HEK293 (cell line): Measurements from ENCODE around the gene PHKG2.
A peak's percentile ranks its signal among the peaks of the same experiment; 100 is the strongest.

Source experiments
- HOXC10 ChIP-seq: sonication (generic); formaldehyde crosslinking; IDR thresholded peaks from 2 replicates; pipeline ENCODE4 v1.8.1; 2023; ENCODE audit warnings: mild to moderate bottlenecking, missing genetic modification reagents
- KLF1 ChIP-seq: fragments of 450-650 bp; formaldehyde crosslinking; IDR thresholded peaks from 2 replicates; pipeline ENCODE4 v1.5.1; 2016; ENCODE audit warnings: missing biosample characterization, missing genetic modification characterization
- KLF16 ChIP-seq: fragments of 450-650 bp; formaldehyde crosslinking; IDR thresholded peaks from 2 replicates; pipeline ENCODE4 v1.5.1; 2017; ENCODE audit warnings: missing biosample characterization, missing genetic modification characterization
- KLF8 ChIP-seq: fragments of 450-650 bp; formaldehyde crosslinking; IDR thresholded peaks from 2 replicates; pipeline ENCODE4 v1.5.1; 2016; ENCODE audit warnings: missing biosample characterization, missing genetic modification characterization
- KLF9 ChIP-seq: fragments of 450-650 bp; formaldehyde crosslinking; IDR thresholded peaks from 2 replicates; pipeline ENCODE4 v1.5.1; 2016; ENCODE audit warnings: missing biosample characterization, missing genetic modification characterization, low read depth
- OSR2 ChIP-seq: fragments of 450-650 bp; formaldehyde crosslinking; IDR thresholded peaks from 2 replicates; pipeline ENCODE4 v1.5.1; 2016; ENCODE audit warnings: missing biosample characterization, missing genetic modification characterization
- TRIM28 ChIP-seq: IDR thresholded peaks from 2 replicates; pipeline ENCODE4 v1.6.1; 2011; ENCODE audit warnings: low read length, control low read depth, borderline replicate concordance
- WT1 ChIP-seq: fragments of 450-650 bp; formaldehyde crosslinking; IDR thresholded peaks from 2 replicates; pipeline ENCODE4 v1.5.1; 2016; ENCODE audit warnings: missing biosample characterization, missing genetic modification characterization
- YY1 ChIP-seq: fragments of 450-650 bp; formaldehyde crosslinking; IDR thresholded peaks from 2 replicates; pipeline ENCODE4 v1.5.1; 2018; ENCODE audit warnings: missing biosample characterization, missing genetic modification characterization
- ZFP69B ChIP-seq: fragments of 450-650 bp; formaldehyde crosslinking; IDR thresholded peaks from 2 replicates; pipeline ENCODE4 v1.5.1; 2016; ENCODE audit warnings: missing biosample characterization, missing genetic modification characterization
- ZNF133 ChIP-seq: fragments of 450-650 bp; formaldehyde crosslinking; IDR thresholded peaks from 2 replicates; pipeline ENCODE4 v1.5.1; 2016; ENCODE audit warnings: missing biosample characterization, missing genetic modification characterization
- ZNF169 ChIP-seq: fragments of 450-650 bp; formaldehyde crosslinking; IDR thresholded peaks from 2 replicates; pipeline ENCODE4 v1.5.1; 2016; ENCODE audit warnings: missing biosample characterization, missing genetic modification characterization
- ZNF202 ChIP-seq: fragments of 450-650 bp; formaldehyde crosslinking; IDR thresholded peaks from 2 replicates; pipeline ENCODE4 v1.5.1; 2016; ENCODE audit warnings: missing biosample characterization, missing genetic modification characterization, borderline replicate concordance
- ZNF23 ChIP-seq: fragments of 450-650 bp; formaldehyde crosslinking; IDR thresholded peaks from 2 replicates; pipeline ENCODE4 v1.5.1; 2016; ENCODE audit warnings: missing biosample characterization, missing genetic modification characterization, borderline replicate concordance
- ZNF335 ChIP-seq: fragments of 450-650 bp; formaldehyde crosslinking; conservative IDR thresholded peaks from 2 replicates; pipeline ENCODE4 v1.5.1; 2016; ENCODE audit warnings: missing biosample characterization, missing genetic modification characterization
- ZNF529 ChIP-seq: fragments of 450-650 bp; formaldehyde crosslinking; IDR thresholded peaks from 2 replicates; pipeline ENCODE4 v1.5.1; 2017; ENCODE audit warnings: missing genetic modification characterization, missing biosample characterization; ENCODE audit not compliant: insufficient replicate concordance
- ZNF549 ChIP-seq: fragments of 450-650 bp; IDR thresholded peaks from 2 replicates; pipeline ENCODE4 v1.5.1; 2018; ENCODE audit warnings: missing biosample characterization, missing genetic modification characterization, mild to moderate bottlenecking, inconsistent platforms, moderate library complexity
- ZNF558 ChIP-seq: fragments of 450-650 bp; formaldehyde crosslinking; IDR thresholded peaks from 2 replicates; pipeline ENCODE4 v1.5.1; 2016; ENCODE audit warnings: missing biosample characterization, missing genetic modification characterization
- ZNF610 ChIP-seq: fragments of 450-650 bp; formaldehyde crosslinking; IDR thresholded peaks from 2 replicates; pipeline ENCODE4 v1.5.1; 2016; ENCODE audit warnings: missing biosample characterization, missing genetic modification characterization, borderline replicate concordance
- ZNF670 ChIP-seq: fragments of 450-650 bp; formaldehyde crosslinking; IDR thresholded peaks from 2 replicates; pipeline ENCODE4 v1.5.1; 2016; ENCODE audit warnings: missing biosample characterization, missing genetic modification characterization, low read depth
- ZNF701 ChIP-seq: fragments of 450-650 bp; formaldehyde crosslinking; IDR thresholded peaks from 2 replicates; pipeline ENCODE4 v1.5.1; 2016; ENCODE audit warnings: missing biosample characterization, missing genetic modification characterization
- ZNF776 ChIP-seq: fragments of 450-650 bp; formaldehyde crosslinking; IDR thresholded peaks from 2 replicates; pipeline ENCODE4 v1.5.0; 2017; ENCODE audit warnings: missing biosample characterization, missing genetic modification characterization, borderline replicate concordance
- ZNF777 ChIP-seq: fragments of 450-650 bp; formaldehyde crosslinking; IDR thresholded peaks from 2 replicates; pipeline ENCODE4 v1.5.1; 2017; ENCODE audit warnings: missing biosample characterization, missing genetic modification characterization, borderline replicate concordance
- ZNF837 ChIP-seq: fragments of 450-650 bp; formaldehyde crosslinking; IDR thresholded peaks from 2 replicates; pipeline ENCODE4 v1.5.1; 2016; ENCODE audit warnings: missing biosample characterization, missing genetic modification characterization
- ZSCAN23 ChIP-seq: fragments of 450-650 bp; formaldehyde crosslinking; IDR thresholded peaks from 2 replicates; pipeline ENCODE4 v1.5.1; 2016; ENCODE audit warnings: missing biosample characterization, missing genetic modification characterization
- ZXDB ChIP-seq: fragments of 450-650 bp; formaldehyde crosslinking; IDR thresholded peaks from 2 replicates; pipeline ENCODE4 v1.5.1; 2016; ENCODE audit warnings: missing biosample characterization, missing genetic modification characterization
- TF ChIP-seq, protein P1 (sequence below): fragments of 450-650 bp; formaldehyde crosslinking; IDR thresholded peaks from 2 replicates; pipeline ENCODE4 v1.5.1; 2016; ENCODE audit warnings: missing biosample characterization, missing genetic modification characterization
- TF ChIP-seq, protein P2 (sequence below): fragments of 450-650 bp; formaldehyde crosslinking; IDR thresholded peaks from 2 replicates; pipeline ENCODE4 v1.5.1; 2017; ENCODE audit warnings: missing biosample characterization, mild to moderate bottlenecking, missing genetic modification characterization, moderate library complexity
- TF ChIP-seq, protein P3 (sequence below): fragments of 450-650 bp; formaldehyde crosslinking; conservative IDR thresholded peaks from 2 replicates; pipeline ENCODE4 v1.5.1; 2016; ENCODE audit warnings: low read depth, missing biosample characterization, missing genetic modification characterization
- TF ChIP-seq, protein P4 (sequence below): fragments of 450-650 bp; formaldehyde crosslinking; IDR thresholded peaks from 2 replicates; pipeline ENCODE4 v1.5.1; 2016; ENCODE audit warnings: missing biosample characterization, missing genetic modification characterization
- TF ChIP-seq, protein P5 (sequence below): fragments of 450-650 bp; formaldehyde crosslinking; IDR thresholded peaks from 2 replicates; pipeline ENCODE4; 2016; ENCODE audit warnings: missing biosample characterization, missing genetic modification characterization

Gene PHKG2

DNA sequence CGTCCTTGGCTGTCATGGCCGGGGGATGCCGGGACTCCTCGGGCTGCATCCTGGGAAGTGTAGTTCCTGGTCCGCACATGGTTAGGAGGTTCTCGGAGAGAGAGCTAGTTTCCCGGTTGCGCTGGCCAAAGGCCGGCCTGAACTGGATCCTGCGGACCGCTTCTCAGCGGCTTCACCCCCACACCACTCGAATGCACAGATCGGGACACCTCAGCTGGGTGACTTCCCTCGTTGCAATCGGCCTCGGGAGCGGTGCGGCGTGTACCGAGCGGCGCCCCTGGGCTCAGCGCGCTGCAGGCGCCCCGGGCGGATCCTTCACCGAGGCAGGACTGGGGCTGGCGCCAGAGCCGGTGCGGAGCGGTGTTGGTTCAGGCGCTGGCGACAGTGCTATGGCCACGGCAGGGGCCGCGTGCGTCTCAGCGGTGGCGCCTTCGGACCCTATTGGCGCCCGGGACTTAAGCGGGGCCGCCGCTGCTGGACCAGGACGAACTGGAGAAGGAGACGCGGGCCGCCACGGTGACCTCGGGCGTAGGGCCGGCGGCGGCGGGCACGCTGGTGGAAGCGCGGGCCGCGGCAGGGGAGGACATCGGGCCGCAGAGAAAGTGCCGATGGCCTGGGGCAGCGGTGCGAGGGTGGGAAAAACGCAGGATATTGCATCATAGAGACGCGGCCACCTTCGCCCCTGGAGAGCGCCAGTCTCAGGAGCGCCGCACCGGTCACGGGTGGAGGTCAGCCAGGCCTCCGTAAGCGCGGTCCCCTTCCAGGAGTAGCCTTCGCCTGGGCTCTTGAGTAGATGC lies 27.4 kb downstream of the PHKG2 start (continued):
- TF ChIP-seq ZNF23 (tag by site-specific recombination) (no peak), YY1 (tag by site-specific recombination) (peak; percentile 90), ZNF610 (tag by site-specific recombination) (peak; percentile 33; the same call in 1 of the 2 replicates), ZNF202 (tag by site-specific recombination) (no peak), ZXDB (peak; percentile 91), ZNF133 (tag by site-specific recombination) (no peak; the same call in 1 of the 2 replicates), KLF1 (tag by site-specific recombination) (peak; percentile 8), HOXC10 (CRISPR knock-in tag) (peak; percentile 26; the same call in 1 of the 2 replicates), KLF8 (peak; percentile 87), KLF9 (tag by site-specific recombination) (peak; percentile 88; the same call in 1 of the 2 replicates), ZNF549 (tag by site-specific recombination) (no peak), ZNF701 (no peak), ZNF169 (0 out of 2 replicates have a peak, but pooled peaks have one; percentile 65), ZFP69B (peak; percentile 46; the same call in 1 of the 2 replicates), ZNF837 (tag by site-specific recombination) (peak; percentile 76; the same call in 1 of the 2 replicates), ZNF529 (no peak), ZNF777 (tag by site-specific recombination) (no peak), ZSCAN23 (no peak), WT1 (tag by site-specific recombination) (0 out of 2 replicates have a peak, but pooled peaks have one; percentile 21), ZNF670 (tag by site-specific recombination) (no peak), TRIM28 (peak; percentile 67; the same call in 1 of the 2 replicates), ZNF335 (peak; percentile 100), KLF16 (tag by site-specific recombination) (peak; percentile 28), ZNF776 (tag by site-specific recombination) (no peak), OSR2 (no peak), ZNF558 (tag by site-specific recombination) (no peak)
- TF ChIP-seq, protein P1, sequence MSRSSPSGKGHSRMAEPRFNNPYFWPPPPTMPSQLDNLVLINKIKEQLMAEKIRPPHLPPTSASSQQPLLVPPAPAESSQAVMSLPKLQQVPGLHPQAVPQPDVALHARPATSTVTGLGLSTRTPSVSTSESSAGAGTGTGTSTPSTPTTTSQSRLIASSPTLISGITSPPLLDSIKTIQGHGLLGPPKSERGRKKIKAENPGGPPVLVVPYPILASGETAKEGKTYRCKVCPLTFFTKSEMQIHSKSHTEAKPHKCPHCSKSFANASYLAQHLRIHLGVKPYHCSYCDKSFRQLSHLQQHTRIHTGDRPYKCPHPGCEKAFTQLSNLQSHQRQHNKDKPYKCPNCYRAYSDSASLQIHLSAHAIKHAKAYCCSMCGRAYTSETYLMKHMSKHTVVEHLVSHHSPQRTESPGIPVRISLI (tag by site-specific recombination): no peak
- TF ChIP-seq, protein P2, sequence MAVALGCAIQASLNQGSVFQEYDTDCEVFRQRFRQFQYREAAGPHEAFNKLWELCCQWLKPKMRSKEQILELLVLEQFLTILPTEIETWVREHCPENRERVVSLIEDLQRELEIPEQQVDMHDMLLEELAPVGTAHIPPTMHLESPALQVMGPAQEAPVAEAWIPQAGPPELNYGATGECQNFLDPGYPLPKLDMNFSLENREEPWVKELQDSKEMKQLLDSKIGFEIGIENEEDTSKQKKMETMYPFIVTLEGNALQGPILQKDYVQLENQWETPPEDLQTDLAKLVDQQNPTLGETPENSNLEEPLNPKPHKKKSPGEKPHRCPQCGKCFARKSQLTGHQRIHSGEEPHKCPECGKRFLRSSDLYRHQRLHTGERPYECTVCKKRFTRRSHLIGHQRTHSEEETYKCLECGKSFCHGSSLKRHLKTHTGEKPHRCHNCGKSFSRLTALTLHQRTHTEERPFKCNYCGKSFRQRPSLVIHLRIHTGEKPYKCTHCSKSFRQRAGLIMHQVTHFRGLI (tag by site-specific recombination): peak; percentile 13; the same call in 1 of the 2 replicates
- TF ChIP-seq, protein P3, sequence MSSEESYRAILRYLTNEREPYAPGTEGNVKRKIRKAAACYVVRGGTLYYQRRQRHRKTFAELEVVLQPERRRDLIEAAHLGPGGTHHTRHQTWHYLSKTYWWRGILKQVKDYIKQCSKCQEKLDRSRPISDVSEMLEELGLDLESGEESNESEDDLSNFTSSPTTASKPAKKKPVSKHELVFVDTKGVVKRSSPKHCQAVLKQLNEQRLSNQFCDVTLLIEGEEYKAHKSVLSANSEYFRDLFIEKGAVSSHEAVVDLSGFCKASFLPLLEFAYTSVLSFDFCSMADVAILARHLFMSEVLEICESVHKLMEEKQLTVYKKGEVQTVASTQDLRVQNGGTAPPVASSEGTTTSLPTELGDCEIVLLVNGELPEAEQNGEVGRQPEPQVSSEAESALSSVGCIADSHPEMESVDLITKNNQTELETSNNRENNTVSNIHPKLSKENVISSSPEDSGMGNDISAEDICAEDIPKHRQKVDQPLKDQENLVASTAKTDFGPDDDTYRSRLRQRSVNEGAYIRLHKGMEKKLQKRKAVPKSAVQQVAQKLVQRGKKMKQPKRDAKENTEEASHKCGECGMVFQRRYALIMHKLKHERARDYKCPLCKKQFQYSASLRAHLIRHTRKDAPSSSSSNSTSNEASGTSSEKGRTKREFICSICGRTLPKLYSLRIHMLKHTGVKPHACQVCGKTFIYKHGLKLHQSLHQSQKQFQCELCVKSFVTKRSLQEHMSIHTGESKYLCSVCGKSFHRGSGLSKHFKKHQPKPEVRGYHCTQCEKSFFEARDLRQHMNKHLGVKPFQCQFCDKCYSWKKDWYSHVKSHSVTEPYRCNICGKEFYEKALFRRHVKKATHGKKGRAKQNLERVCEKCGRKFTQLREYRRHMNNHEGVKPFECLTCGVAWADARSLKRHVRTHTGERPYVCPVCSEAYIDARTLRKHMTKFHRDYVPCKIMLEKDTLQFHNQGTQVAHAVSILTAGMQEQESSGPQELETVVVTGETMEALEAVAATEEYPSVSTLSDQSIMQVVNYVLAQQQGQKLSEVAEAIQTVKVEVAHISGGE (tag by site-specific recombination): peak; percentile 92
- TF ChIP-seq, protein P4, sequence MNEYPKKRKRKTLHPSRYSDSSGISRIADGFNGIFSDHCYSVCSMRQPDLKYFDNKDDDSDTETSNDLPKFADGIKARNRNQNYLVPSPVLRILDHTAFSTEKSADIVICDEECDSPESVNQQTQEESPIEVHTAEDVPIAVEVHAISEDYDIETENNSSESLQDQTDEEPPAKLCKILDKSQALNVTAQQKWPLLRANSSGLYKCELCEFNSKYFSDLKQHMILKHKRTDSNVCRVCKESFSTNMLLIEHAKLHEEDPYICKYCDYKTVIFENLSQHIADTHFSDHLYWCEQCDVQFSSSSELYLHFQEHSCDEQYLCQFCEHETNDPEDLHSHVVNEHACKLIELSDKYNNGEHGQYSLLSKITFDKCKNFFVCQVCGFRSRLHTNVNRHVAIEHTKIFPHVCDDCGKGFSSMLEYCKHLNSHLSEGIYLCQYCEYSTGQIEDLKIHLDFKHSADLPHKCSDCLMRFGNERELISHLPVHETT (tag by site-specific recombination): no peak
- TF ChIP-seq, protein P5, sequence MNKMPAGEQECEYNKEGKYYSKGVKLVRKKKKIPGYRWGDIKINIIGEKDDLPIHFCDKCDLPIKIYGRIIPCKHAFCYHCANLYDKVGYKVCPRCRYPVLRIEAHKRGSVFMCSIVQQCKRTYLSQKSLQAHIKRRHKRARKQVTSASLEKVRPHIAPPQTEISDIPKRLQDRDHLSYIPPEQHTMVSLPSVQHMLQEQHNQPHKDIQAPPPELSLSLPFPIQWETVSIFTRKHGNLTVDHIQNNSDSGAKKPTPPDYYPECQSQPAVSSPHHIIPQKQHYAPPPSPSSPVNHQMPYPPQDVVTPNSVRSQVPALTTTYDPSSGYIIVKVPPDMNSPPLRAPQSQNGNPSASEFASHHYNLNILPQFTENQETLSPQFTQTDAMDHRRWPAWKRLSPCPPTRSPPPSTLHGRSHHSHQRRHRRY: peak; percentile 85
